HEK293T (cell line): ENCODE data around the gene SGCA.

Source experiments
- CTCF ChIA-PET: fragments of 350-600 bp; formaldehyde crosslinking; extraction: SDS; loops from one replicate; lab custom pipeline; 2021; ENCODE audit warnings: antibody characterized with exemption, inconsistent platforms; lab: Yijun Ruan, JAX
- POLR2A ChIA-PET: fragments of 350-600 bp; formaldehyde crosslinking; extraction: SDS; loops from one replicate; lab custom pipeline; 2020; ENCODE audit warnings: antibody characterized with exemption, inconsistent platforms; lab: Yijun Ruan, JAX
- DNase-seq: peaks from one replicate; pipeline ENCODE4 v3.0.0; 2012; ENCODE audit warnings: mixed read lengths; ENCODE audit errors: extremely low spot score
- ARNT ChIP-seq: fragments of 450-650 bp; IDR thresholded peaks from 2 replicates; pipeline ENCODE4 v1.6.1; 2017; ENCODE audit warnings: mild to moderate bottlenecking
- BHLHE40 ChIP-seq: fragments of 450-650 bp; IDR thresholded peaks from 2 replicates; pipeline ENCODE4 v1.6.1; 2016; ENCODE audit warnings: mild to moderate bottlenecking, moderate library complexity, borderline replicate concordance
- CTBP1 ChIP-seq: fragments of 450-650 bp; IDR thresholded peaks from 2 replicates; pipeline ENCODE4 v1.6.1; 2016; ENCODE audit warnings: borderline replicate concordance
- ELF4 ChIP-seq: fragments of 450-650 bp; IDR thresholded peaks from 2 replicates; pipeline ENCODE4 v1.6.1; 2017; ENCODE audit warnings: antibody characterized with exemption
- FOXA1 ChIP-seq: fragments of 450-650 bp; IDR thresholded peaks from 2 replicates; pipeline ENCODE4 v1.6.1; 2016; ENCODE audit warnings: mild to moderate bottlenecking
- FOXK2 ChIP-seq: fragments of 450-650 bp; IDR thresholded peaks from 2 replicates; pipeline ENCODE4 v1.6.1; 2016; ENCODE audit warnings: mild to moderate bottlenecking
- FOXM1 ChIP-seq: fragments of 450-650 bp; IDR thresholded peaks from 2 replicates; pipeline ENCODE4 v1.6.1; 2017; ENCODE audit warnings: mild to moderate bottlenecking, borderline replicate concordance
- HDGF ChIP-seq: fragments of 450-650 bp; IDR thresholded peaks from 2 replicates; pipeline ENCODE4 v1.6.1; 2017; ENCODE audit warnings: antibody characterized with exemption, borderline replicate concordance
- L3MBTL2 ChIP-seq: fragments of 450-650 bp; conservative IDR thresholded peaks from 2 replicates; pipeline ENCODE4 v1.6.1; 2016; ENCODE audit warnings: mild to moderate bottlenecking
- LEF1 ChIP-seq: fragments of 450-650 bp; IDR thresholded peaks from 2 replicates; pipeline ENCODE4 v1.6.1; 2017; ENCODE audit warnings: mild to moderate bottlenecking, borderline replicate concordance
- NFRKB ChIP-seq: fragments of 450-650 bp; IDR thresholded peaks from 2 replicates; pipeline ENCODE4 v1.6.1; 2016; ENCODE audit warnings: mild to moderate bottlenecking, moderate library complexity
- SP1 ChIP-seq: fragments of 450-650 bp; IDR thresholded peaks from 2 replicates; pipeline ENCODE4 v1.6.1; 2017
- SUZ12 ChIP-seq: fragments of 450-650 bp; IDR thresholded peaks from 2 replicates; pipeline ENCODE4 v1.6.1; 2016; ENCODE audit warnings: mild to moderate bottlenecking
- TARDBP ChIP-seq: fragments of 450-650 bp; IDR thresholded peaks from 2 replicates; pipeline ENCODE4 v1.6.1; 2016
- ZNF384 ChIP-seq: fragments of 450-650 bp; IDR thresholded peaks from 2 replicates; pipeline ENCODE4 v1.6.1; 2016
- TF ChIP-seq, protein P1 (sequence below): fragments of 450-650 bp; IDR thresholded peaks from 2 replicates; pipeline ENCODE4 v1.6.1; 2016

The SGCA gene

DNA sequence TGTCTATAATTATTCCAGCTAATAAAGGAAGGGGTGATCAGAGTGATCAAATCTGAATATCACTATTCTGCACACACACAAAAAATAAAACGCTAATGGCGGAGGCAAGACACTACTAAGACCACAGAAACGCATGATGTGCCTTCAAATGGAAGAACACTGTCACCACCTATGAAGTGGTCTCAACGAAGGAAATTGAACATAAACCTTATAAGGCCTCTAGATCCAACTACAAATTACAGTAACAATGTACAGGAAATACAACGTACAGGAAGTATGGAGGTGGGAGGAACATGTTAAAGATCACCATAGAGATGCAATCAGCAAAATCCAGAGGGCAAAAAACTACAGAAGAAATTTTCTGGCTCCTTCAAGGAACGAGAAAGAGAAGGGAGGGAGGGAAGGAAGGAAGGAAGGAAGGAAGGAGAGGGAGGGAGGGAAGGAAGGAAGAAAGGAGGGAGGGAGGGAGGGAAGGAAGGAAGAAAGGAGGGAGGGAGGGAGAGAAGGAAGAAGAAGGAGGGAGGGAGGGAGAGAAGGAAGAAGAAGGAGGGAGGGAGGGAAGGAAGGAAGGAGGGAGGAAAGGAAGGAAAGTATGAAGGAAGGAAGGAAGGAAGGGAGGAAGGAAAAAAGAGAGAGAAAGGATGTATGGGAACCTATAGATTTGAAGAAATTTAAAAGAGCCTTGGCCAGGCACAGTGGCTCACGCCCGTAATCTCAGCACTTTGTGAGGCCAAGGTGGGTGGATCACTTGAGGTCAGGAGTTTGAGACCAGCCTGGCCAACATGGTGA, 3.1 kb upstream of the SGCA start:
- POLR2A ChIA-PET, result interaction anchor here (0.8 to 2.8 kb wide), 13 partner anchors 7 to 129 kb away, joined by 3 to 98 read pairs (median 9); partner anchors contain the start of genes PDK2, PPP1R9B and SAMD14
- CTCF ChIA-PET, result interaction anchor here (0.9 to 2.8 kb wide), 10 partner anchors 11 to 68 kb away, joined by 3 to 34 read pairs (median 10); no protein-coding TSS in a partner anchor
- DNase-seq, result no peak
- no peak for TF ChIP-seq BHLHE40
- TF ChIP-seq LEF1, result no peak
- no peak for TF ChIP-seq FOXK2
- no peak for TF ChIP-seq TARDBP
- TF ChIP-seq ZNF384, result no peak
- TF ChIP-seq ELF4, result no peak
- TF ChIP-seq CTBP1, result no peak
- TF ChIP-seq FOXM1, result no peak

DNA sequence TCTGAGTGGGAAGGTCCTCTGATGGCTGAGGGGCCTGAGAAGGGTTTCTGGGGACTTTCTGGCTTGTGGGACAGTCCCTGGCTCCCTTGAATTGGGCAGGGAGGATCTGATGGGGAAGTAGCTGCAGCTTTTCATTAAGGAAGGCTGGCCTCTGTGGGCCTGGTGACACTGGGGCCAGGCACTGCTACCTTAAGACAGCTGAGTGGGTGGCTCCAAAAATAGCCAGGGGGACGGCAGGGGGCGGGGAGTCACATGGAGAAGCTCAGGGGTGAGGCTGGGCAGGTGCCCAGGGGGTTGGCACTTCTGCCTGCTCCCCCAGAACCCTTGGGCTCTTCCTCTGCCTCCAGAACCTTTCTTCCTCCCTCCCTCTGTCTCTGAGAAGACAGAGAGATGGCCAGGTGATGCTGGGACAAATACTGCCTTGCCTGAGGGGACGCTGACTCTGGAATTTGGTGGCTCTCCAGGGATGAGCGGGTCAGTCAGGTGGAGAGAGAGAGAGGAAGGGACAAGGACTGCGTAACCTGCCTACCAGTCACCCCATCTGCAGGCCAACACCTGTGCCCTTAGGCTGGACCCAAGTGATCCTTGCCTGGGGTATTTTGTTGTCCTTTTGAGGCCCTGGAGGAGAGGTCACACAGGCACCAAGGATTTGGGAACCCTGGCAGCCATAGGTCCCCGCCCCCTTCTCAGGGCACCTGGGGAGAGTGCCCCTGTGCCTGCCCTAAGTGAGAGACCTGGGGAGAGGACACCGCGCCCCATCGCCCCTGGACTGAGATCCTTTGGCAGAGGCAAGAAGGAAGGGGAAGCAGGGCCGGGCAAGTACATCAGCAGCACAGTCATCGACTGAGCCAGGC, 1.7 kb upstream of the SGCA start:
- no peak for DNase-seq
- ChIA-PET POLR2A (interaction anchor here (0.7 kb wide), 1 partner anchor 12 kb away, joined by 3 read pairs; no protein-coding TSS in a partner anchor), CTCF (interaction anchor here (0.5 to 1.5 kb wide), 4 partner anchors 15 to 710 kb away, joined by 3 to 4 read pairs (median 4); no protein-coding TSS in a partner anchor)
- TF ChIP-seq BHLHE40, result no peak
- TF ChIP-seq NFRKB, result no peak
- TF ChIP-seq FOXA1, result no peak
- TF ChIP-seq CTBP1, result no peak
- no peak for TF ChIP-seq ELF4
- no peak for TF ChIP-seq TARDBP
- TF ChIP-seq FOXK2, result no peak
- no peak for TF ChIP-seq FOXM1
- TF ChIP-seq ZNF384, result no peak
- TF ChIP-seq LEF1, result no peak
- no peak for TF ChIP-seq ARNT
- TF ChIP-seq SUZ12, result no peak
- TF ChIP-seq, protein P1, sequence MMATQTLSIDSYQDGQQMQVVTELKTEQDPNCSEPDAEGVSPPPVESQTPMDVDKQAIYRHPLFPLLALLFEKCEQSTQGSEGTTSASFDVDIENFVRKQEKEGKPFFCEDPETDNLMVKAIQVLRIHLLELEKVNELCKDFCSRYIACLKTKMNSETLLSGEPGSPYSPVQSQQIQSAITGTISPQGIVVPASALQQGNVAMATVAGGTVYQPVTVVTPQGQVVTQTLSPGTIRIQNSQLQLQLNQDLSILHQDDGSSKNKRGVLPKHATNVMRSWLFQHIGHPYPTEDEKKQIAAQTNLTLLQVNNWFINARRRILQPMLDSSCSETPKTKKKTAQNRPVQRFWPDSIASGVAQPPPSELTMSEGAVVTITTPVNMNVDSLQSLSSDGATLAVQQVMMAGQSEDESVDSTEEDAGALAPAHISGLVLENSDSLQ, result no peak
- no peak for TF ChIP-seq HDGF
- TF ChIP-seq L3MBTL2, result no peak
- no peak for TF ChIP-seq SP1

DNA sequence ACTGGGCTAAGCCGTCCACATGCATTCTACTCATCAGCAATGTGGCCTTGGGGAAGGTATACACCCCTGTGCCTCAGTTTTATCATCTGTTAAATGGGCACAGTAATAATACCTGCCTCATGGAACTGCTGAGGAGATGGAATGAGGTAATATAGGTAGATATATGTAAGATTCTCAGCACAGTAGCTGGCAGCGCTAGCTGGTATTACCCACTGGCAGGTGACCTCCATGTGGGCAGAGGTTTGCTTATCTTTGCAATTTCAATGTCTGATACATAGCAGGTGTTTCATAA, 1.2 kb upstream of the SGCA start:
- ChIA-PET POLR2A (interaction anchor here (1.5 kb wide), 1 partner anchor 14 kb away, joined by 7 read pairs; no protein-coding TSS in a partner anchor), CTCF (no interaction called here)
- DNase-seq, result no peak
- TF ChIP-seq SUZ12 (no peak), CTBP1 (no peak), NFRKB (no peak)

DNA sequence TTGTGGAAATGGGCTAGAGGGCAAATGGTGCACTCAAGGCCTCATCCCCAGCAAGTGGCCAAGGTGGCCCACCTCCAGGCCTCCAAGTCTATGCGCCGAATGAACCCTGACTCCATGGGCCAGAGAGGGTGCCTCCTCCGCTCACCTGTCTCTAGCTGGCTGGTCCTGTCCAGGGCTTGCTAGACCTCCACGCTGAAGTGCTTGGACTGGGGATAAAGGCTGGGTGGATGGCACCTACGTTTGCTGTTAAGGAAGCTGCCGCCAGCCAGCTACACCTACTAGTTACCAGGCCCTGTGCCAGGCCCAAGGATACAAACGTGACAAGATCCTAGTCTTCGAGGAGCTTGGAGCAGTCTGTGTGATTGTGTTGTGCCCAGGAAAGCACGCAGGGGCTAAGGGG, 739 bp upstream of the SGCA start:
- DNase-seq, result no peak
- TF ChIP-seq SUZ12, result no peak
- TF ChIP-seq CTBP1, result no peak
- no peak for TF ChIP-seq TARDBP
- no peak for TF ChIP-seq FOXA1
- no peak for TF ChIP-seq HDGF
- no peak for TF ChIP-seq FOXM1
- no peak for TF ChIP-seq L3MBTL2
- TF ChIP-seq ELF4, result no peak
- no peak for TF ChIP-seq NFRKB
- no peak for TF ChIP-seq SP1
- TF ChIP-seq BHLHE40, result no peak
- TF ChIP-seq ARNT, result no peak
- no peak for TF ChIP-seq FOXK2
- no peak for TF ChIP-seq LEF1
- TF ChIP-seq ZNF384, result no peak
- TF ChIP-seq, protein P1, result no peak
- ChIA-PET POLR2A (interaction anchor here (1.5 to 2.2 kb wide), 2 partner anchors 13 kb away, joined by 7 to 13 read pairs; no protein-coding TSS in a partner anchor), CTCF (no interaction called here)

DNA sequence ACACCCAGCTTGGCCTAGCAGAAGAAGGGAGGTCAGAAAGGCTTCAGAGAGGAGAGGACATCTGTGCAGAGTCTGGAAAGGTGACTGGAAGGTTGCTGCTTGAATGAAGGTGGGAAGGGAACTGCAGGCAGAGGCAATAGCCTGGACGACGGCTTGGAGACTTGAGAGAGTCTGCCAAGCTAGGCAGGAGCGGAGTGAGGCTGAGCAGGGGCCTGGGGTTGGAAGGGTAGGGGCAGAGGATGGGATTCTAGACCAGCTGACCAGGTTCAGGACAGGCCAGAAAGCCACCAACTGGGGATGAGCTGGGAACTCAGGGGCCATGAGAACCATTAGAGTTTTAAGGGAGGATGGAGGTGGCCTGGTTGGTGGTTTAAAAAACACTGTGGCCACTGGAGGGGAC, 339 bp upstream of the SGCA start:
- TF ChIP-seq, protein P1, result no peak
- no peak for TF ChIP-seq CTBP1
- no peak for TF ChIP-seq SUZ12
- TF ChIP-seq FOXK2, result no peak
- TF ChIP-seq FOXM1, result no peak
- no peak for TF ChIP-seq BHLHE40
- TF ChIP-seq ELF4, result no peak
- TF ChIP-seq ZNF384, result no peak
- no peak for TF ChIP-seq LEF1
- no peak for TF ChIP-seq L3MBTL2
- no peak for TF ChIP-seq FOXA1
- no peak for TF ChIP-seq TARDBP
- no peak for TF ChIP-seq HDGF
- TF ChIP-seq SP1, result no peak
- TF ChIP-seq ARNT, result no peak
- ChIA-PET CTCF (interaction anchor here (1.3 kb wide), 1 partner anchor 12 kb away, joined by 4 read pairs; no protein-coding TSS in a partner anchor), POLR2A (interaction anchor here (1.5 to 2.2 kb wide), 2 partner anchors 13 kb away, joined by 7 to 13 read pairs; no protein-coding TSS in a partner anchor)
- DNase-seq, result no peak
